Fibroblast of skin of left biceps (primary cell): ENCODE results near the gene CNTN4.
"Not testable (repeated sequence)": the region's sequence is repeated elsewhere in the genome, so short reads cannot be mapped to it uniquely, and the experiment has no call there.

Source experiments
- DNase-seq, 2 experiments: peaks; one replicate each; pipeline ENCODE4 v3.0.0-alpha.2; 2013; ENCODE audit warnings: low read depth in 2 of 2

Gene CNTN4

DNA sequence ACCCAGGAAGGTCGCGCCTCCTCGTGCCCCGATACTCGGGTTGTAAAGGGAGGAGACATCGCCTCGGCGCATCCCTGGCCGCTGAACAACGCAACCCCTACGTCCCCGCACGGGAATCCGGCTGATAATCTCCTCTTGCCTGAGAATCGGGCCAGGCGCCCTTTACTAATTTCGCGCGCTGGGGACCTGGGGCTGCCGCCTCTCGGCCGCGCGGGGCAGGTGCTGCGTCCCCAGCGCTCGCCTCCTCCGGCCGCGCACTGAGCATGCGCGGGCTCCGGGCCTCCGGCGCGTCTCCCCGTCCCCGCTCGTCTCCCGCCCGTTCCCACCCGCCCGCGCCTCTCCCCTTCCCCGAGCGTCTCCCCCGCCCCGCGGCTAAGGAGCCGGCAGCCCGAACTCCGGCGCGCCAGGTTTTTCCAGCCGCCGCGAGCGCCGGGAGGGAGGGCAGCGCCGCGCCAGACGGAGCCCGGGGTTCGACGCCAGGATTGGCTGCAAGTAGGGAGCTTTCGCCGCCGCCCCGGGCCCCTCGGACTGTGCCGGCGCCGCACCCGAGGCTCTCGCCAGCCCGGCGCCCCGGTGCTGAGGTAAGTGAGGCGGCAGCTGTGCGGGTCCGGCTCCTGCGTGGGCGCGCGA is at the start of gene CNTN4:
TSS of gene CNTN4 (plus strand) at position 469 of the 630 bp plus-strand sequence.
- DNase-seq: peak in 1 of 2 experiments; percentile 2

DNA sequence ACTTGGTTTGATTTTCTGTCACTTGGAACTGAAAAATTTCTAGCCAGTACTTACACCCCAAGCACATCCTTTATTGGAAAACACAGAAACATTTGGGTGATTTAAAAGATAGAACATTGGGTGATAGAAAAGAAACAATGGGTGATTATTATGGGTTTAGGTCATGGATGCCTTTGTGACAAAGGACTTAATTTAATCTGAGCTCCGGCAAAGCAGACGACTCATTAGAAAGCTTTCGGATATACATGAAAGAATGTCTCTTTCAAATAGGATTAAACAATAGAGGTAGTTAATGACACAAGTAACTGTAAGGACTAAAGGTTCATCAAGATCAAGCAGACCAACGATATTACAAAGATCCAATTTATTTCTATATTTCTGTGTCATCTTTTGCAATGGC is 37.3 kb upstream of the CNTN4 start:
- DNase-seq: no peak

- no peak for DNase-seq
Measured at GRCh38 chr3:2071531-2071930, 27.1 kb upstream of the CNTN4 start.

DNA sequence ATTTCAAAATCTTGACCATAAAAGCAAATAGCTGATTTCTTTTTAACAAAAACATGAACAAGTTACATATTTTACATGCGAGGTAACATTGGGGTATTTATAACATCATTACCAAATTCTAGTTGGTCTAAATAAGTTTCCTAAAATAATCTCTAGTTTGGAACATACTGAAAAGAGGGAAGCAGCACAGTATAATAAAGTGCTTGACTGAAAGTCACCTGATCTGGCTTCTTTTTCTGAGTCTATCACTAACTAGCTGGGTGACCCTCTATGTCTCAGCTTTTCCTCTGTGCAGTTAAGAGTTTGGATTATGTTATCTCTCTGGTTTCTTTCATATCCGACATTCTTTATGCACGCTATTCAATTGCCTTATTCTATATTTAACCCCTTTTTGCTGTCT is 19.8 kb upstream of the CNTN4 start:
- DNase-seq: no peak

- no peak for DNase-seq
Measured at GRCh38 chr3:2082871-2083480, 15.7 kb upstream of the CNTN4 start.

- not testable (repeated sequence) for DNase-seq
Measured at GRCh38 chr3:2083558-2083957, 15.1 kb upstream of the CNTN4 start.

DNA sequence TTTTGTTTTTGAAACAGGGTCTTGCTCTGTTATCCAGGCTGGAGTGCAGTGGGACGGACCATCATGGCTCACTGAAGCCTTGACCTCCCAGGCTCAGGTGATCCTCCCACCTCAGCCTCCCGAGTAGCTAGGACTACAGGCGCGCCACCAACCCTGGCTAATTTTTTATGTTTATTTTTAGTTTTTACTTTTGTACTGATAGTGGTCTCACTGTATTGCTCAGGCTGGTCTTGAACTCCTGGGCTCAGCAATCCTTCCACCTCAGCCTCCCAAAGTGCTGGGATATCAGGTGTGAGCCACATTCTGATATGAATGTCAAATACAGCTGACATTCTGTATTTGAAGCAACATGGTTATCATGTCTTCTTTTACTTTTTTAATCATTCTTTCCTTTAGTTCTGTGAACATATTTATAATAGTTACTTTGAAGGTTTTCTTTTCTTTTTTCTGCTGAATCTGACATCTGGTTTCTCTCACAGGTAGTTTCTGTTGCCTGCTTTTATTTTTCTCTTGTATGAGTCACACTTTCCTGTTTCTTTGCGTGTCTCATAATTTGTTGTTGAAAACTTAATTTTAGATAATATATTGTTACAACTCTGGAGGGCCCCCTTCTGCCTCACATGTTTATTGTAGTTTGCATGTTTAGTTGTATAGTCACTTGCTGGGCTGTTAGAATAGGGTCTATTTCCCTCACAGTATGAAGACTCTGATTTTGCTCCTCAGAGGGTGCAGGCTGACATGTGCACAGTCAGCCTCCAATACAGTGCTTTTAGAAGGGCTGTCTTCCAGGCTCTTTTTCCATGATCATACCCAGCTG is 8.4 kb upstream of the CNTN4 start:
- DNase-seq: no peak

GRCh38 chr3:2092758-2093157 is 5.9 kb upstream of the CNTN4 start:
- no peak for DNase-seq

DNA sequence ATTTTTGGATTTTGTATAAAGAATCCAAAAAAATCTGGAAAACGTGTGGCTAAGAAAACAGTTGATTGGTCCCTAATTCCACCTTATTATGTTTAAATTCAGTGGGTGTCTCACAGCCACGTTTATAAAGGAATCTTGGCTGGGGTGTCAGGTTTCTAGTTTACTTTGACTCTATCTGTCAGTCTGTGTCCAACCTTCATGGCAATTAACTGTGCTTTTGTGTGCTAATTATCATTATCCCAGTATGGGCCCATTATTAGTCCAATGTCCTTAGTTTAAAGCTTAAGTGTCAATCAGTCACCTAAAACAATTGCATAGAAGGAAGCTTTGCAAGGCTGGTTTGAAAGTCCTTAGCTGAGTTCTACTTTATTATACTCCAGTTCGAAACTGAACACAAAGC is 3.7 kb upstream of the CNTN4 start:
- no peak for DNase-seq

DNA sequence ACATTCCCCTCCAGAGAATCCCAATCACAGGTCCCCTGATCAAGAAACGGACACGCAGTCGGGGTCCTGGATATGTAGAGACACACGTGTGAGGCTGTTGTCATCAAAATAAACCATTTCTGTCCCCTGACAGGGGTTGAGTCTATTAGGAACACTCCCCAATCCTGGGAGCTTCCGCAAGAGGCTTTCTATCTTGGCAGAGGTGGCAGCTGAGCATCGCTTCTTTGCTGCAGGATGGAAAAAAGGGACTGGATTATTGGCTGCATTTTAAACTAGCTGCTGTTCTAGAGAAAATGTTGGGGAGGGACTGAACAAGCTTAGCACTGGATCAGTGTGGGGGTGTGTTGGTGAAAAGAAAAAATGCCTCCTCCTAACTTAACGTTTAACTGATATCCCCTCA is 2.5 kb upstream of the CNTN4 start:
- no peak for DNase-seq

DNA sequence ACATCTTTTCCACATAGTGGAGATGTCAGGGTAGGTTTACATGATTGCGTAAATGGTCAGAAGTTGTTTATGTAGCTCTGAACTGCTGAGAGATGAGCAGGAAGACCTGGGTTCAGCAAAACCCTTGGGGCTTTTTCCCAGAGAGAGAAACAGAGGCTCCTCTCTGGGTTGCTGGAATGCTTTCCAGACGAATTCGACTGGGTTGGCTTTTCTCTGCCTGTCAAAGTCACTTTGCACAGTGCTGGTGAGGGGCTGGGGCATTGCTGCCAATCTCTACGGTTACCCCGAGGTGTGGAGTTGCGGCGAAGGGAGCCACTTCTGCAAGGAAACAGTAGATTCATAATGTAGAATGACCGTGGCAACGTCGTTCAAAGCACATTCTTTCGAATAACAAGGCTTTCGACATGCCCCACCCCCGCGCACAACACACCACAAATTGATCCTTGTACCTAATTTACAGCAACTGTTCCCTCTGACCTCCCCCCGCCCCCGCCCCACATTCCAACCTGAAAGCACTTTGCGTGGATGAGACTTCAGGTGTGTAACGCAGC is 950 bp upstream of the CNTN4 start:
- no peak for DNase-seq

- no peak for DNase-seq
Measured at GRCh38 chr3:2099028-2099671, 484 bp downstream of the CNTN4 start.

- no peak for DNase-seq
Measured at GRCh38 chr3:2099779-2100191, 1.1 kb downstream of the CNTN4 start.

GRCh38 chr3:2106438-2106837 is 7.8 kb downstream of the CNTN4 start:
- DNase-seq: no peak

DNA sequence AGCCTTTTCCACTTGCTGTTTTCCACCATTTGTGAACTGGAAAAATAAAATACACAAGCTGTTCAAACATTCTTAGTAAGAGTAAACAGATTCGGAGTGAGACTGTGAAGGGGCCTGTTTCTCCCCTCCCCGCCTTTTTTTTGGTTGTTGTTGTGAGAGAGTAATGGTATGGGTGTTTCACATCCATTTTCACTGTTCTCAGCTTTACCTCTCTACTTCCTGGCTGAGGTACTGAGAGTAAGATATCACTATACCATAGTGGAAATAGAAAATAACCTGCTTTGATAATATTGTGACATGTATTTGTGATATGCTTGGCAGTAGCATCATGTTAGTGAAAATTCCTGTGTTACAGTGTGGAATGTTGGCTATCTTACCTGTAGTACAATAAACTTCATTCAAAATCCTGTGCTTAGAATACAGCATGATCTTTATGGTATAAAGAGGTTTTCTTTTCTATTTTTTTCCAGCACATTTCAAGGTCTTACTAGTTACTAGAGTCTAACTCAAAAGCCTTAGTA is 12.0 kb downstream of the CNTN4 start:
- DNase-seq: no peak

DNA sequence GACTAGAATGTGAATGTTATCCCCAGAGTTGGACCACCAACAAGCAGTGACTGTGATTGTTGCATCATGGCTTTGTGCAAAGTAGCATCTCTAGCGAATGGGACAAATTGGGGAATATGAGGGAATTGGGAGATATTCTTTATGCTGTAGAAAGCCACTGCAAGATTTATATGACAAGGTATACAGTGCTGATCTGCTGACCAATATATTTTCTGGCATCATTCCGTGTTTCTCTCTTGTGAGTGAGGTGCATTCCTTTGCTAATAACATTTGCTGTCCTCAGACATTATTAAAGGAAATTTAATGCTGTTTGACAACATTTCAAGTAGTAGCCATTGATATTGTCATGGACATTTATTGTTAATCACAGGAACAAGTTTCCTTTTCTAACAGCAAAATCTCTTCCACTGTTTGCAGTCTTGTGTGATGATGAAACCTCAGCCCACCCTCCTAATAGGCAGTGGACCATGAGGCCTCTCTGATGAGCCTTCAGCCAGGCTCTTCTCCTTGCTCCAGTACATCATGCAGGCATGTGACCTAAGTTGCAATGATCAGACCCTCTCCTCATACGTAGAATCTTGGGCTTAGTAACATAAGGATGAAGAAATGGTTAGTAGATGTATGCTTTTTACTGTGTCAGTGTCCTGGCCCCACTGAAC is 16.1 kb downstream of the CNTN4 start:
- DNase-seq: no peak

- DNase-seq: no peak
Measured at GRCh38 chr3:2130726-2131125, 32.1 kb downstream of the CNTN4 start.

DNA sequence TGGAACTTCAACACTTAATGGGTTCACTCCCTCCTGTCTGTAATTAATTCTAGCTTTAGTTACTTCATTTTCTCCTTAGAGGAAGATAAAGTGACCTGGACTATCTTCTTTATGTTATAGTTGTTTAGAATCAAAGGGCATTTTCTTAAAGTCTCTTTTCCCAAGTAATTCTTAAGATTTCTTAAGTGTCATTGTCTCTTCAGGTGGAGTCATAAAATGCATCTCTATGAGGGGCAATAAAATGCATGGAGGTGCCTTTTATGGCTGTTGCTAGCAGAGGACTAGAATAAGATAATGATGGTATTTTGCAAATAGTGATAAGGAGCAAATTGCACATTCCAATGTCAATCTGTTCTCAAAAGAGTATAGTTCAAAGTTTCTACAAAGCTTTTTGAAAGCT is 34.5 kb downstream of the CNTN4 start:
- DNase-seq: no peak

GRCh38 chr3:2137651-2138050 is 39.0 kb downstream of the CNTN4 start:
- no peak for DNase-seq

- DNase-seq: no peak
Measured at GRCh38 chr3:2141482-2141881, 42.8 kb downstream of the CNTN4 start.

DNA sequence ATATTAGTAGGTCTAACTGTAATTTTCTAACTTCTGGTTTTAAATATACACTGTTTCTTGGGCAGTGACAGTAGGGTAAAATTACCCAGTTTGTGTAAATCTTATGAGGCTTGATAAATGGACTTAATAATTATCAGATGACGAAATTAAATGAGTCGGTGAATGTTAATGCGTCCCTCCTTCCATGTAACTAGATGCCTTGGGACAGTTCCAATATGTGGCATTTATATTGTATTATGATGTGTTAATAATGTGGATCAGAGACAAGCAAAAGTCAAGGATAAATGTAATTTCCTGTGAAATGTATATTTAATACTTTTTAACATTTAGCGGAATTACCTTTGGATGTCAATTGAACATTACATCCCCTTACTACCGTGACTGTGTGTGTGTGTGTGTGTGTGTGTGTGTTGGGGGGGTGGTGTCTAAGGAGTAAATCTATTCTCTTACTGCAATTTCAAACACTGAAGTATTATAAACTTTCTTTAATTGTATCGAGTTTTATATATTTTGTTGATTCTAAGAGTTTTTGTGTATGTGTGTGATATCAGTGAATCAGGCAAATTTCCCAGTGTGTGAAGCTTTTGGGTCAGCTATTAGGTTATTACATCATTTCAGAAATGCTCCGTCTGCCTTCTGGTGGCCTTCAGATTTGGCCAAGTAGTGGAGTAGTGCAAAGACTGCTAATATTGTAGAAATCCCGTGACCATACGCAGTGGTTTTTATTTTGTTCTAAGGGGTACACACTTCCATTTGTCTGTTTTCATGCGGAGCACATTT is 50.1 kb downstream of the CNTN4 start:
- DNase-seq: no peak
